HG02642 (cell line): ENCODE data around the gene PARP8.

Experiments
- ATAC-seq: cut with Tn5 transposase; IDR thresholded peaks from one replicate; pipeline ENCODE4 v1.9.1; 2021; ENCODE audit warnings: mild to moderate bottlenecking; ENCODE audit not compliant: unreplicated experiment, poor library complexity

The PARP8 gene

GRCh38 chr5:50829023-50829422, 162.6 kb downstream of the PARP8 start:
- ATAC-seq = no peak

- ATAC-seq = no peak
Observed at GRCh38 chr5:50832657-50833284, 166.3 kb downstream of the PARP8 start.

GRCh38 chr5:50836356-50836755, 169.9 kb downstream of the PARP8 start:
- no peak for ATAC-seq

- ATAC-seq = no peak
Observed at GRCh38 chr5:50839472-50839871, 173.0 kb downstream of the PARP8 start.

- no peak for ATAC-seq
Observed at GRCh38 chr5:50843091-50843490, 176.7 kb downstream of the PARP8 start.

- no peak for ATAC-seq
Observed at GRCh38 chr5:50846261-50846660, 179.8 kb downstream of the PARP8 start.

- no peak for ATAC-seq
Observed at GRCh38 chr5:50849554-50849953, 183.1 kb downstream of the PARP8 start.

GRCh38 chr5:50853151-50853550, 186.7 kb downstream of the PARP8 start:
- peak; percentile 87 for ATAC-seq

GRCh38 chr5:50854082-50854481, 187.6 kb downstream of the PARP8 start:
- no peak for ATAC-seq

GRCh38 chr5:50855001-50855400, 188.6 kb downstream of the PARP8 start:
- no peak for ATAC-seq

- peak; percentile 73 for ATAC-seq
Observed at GRCh38 chr5:50856401-50857119, 190.1 kb downstream of the PARP8 start.

GRCh38 chr5:50863534-50864170, 197.2 kb downstream of the PARP8 start:
- no peak for ATAC-seq

- ATAC-seq = no peak
Observed at GRCh38 chr5:50864466-50864865, 198.0 kb downstream of the PARP8 start.

GRCh38 chr5:50866415-50866814, 200.0 kb downstream of the PARP8 start:
- ATAC-seq = no peak

GRCh38 chr5:50867140-50867539, 200.7 kb downstream of the PARP8 start:
- no peak for ATAC-seq

- no peak for ATAC-seq
Observed at GRCh38 chr5:50873595-50874277, 207.3 kb downstream of the PARP8 start.

- ATAC-seq = no peak
Observed at GRCh38 chr5:50874306-50875001, 208.0 kb downstream of the PARP8 start.

GRCh38 chr5:50875002-50875344, 208.5 kb downstream of the PARP8 start:
- ATAC-seq = no peak

GRCh38 chr5:50878470-50878869, 212.0 kb downstream of the PARP8 start:
- ATAC-seq = no peak

- ATAC-seq = no peak
Observed at GRCh38 chr5:50881407-50881806, 215.0 kb downstream of the PARP8 start.
